ENCODE data around the gene DALRD3.

The DALRD3 gene

DNA sequence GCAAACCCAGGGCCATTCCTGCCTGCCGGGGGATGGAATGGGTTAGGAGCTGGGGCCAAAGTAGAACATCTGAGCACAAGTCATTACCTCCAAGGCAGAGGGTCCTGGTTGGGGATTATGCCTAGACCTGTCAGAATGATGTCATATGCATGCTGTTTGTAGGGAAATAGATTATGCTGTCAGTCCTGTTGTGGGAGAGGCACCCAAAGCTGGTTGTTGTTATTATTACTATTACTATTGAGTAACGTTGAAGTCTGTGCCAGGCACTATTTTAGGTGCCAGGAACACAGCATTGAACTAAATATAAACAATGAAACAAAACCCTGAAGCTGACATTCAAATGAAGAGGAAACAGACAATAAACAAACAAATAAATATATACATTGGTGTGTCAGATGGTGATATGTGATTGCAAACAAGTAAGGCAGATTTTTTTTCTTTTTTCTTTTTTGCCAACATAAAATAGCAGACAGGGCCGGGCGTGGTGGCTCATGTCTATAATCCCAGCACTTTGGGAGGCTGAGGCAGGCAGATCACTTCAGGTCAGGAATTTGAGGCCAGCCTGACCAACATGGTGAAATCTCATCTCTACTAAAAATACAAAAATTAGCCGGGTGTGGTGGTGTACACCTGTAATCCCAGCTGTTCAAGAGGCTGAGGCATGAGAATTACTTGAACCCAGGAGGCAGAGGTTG, 26.4 kb downstream of the DALRD3 start:
- TF ChIP-seq, protein P1, sequence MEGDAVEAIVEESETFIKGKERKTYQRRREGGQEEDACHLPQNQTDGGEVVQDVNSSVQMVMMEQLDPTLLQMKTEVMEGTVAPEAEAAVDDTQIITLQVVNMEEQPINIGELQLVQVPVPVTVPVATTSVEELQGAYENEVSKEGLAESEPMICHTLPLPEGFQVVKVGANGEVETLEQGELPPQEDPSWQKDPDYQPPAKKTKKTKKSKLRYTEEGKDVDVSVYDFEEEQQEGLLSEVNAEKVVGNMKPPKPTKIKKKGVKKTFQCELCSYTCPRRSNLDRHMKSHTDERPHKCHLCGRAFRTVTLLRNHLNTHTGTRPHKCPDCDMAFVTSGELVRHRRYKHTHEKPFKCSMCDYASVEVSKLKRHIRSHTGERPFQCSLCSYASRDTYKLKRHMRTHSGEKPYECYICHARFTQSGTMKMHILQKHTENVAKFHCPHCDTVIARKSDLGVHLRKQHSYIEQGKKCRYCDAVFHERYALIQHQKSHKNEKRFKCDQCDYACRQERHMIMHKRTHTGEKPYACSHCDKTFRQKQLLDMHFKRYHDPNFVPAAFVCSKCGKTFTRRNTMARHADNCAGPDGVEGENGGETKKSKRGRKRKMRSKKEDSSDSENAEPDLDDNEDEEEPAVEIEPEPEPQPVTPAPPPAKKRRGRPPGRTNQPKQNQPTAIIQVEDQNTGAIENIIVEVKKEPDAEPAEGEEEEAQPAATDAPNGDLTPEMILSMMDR (IDR thresholded peaks at IDR 0.05; ENCODE audit: extremely low read depth, missing control alignments), result no peak
- no peak for DNase-seq (ENCODE audit: low spot score)

DNA sequence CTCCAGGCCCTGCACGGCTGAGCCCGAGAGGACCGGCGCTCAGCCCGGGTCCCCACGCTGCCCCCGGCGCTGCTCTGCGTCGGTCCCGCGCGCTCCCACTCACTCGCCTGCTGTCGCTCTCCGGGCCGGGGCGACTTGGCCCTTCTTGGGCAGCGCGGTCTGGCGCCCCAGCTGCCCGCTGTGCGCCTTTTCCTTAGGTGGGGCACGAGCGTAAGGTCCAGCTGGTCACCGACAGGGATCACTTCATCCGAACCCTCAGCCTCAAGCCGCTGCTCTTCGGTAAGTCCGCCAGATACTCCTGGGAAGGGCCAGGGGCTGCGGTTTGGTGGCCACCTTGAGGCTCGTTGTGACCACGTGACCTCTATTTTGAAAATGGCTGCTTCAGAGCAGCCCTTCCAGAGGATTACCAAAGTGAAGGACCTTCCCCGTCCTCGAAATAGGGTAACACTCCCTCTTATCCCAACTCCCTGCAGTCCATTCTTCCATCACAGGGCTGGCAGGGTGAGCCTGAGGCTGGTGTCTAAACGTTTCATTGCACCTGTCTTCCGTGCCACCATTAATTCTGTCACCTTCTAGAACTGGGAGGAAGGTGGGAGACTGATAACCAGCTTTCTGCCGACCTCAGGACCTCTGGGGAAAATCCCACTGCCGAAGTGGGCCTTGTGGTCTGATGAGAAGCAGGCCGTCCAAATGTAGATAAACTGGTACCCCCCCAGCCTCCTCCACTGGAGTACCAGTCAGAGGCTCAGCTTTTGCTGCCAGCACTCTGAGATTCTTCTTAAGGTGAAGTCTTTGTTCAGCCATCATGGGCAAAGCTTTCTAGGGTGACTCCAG, 27.5 kb downstream of the DALRD3 start:
- DNase-seq (ENCODE audit: low spot score), result peak; percentile 51
- TF ChIP-seq, protein P1 (IDR thresholded peaks at IDR 0.05; ENCODE audit: extremely low read depth, missing control alignments), result no peak

DNA sequence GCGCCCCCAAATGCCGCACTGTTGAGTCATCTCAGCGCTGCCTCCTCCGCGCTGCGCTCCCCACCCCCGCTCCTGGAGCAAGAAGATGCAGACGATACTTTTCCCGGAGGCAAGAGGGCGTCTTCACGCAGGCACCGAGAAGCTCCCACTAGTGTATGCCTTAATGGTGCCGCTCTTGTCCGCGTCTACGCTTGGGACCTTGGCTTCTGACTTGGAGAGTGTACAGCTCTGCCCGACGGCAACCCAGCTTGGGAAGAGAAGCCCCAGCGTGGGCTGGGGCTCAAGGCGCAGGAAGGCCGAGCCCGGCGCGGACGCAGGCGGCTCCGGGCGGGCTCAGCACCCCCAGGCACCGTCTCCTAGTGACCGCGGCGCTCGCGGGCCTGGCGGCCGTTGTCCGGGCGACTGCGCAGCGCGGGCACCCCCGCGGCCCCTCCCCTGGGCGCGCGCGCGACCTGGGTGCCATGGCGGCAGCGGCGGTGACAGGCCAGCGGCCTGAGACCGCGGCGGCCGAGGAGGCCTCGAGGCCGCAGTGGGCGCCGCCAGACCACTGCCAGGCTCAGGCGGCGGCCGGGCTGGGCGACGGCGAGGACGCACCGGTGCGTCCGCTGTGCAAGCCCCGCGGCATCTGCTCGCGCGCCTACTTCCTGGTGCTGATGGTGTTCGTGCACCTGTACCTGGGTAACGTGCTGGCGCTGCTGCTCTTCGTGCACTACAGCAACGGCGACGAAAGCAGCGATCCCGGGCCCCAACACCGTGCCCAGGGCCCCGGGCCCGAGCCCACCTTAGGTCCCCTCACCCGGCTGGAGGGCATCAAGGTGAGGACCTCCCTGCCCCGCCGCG, 28.4 kb downstream of the DALRD3 start, which contains the start of gene P4HTM:
P4HTM (plus strand) TSS at position 446 of the 840 bp plus-strand sequence; CDS start at position 462, 16 bp downstream.
- TF ChIP-seq, protein P1 (IDR thresholded peaks at IDR 0.05; ENCODE audit: extremely low read depth, missing control alignments), result peak; percentile 25

DNA sequence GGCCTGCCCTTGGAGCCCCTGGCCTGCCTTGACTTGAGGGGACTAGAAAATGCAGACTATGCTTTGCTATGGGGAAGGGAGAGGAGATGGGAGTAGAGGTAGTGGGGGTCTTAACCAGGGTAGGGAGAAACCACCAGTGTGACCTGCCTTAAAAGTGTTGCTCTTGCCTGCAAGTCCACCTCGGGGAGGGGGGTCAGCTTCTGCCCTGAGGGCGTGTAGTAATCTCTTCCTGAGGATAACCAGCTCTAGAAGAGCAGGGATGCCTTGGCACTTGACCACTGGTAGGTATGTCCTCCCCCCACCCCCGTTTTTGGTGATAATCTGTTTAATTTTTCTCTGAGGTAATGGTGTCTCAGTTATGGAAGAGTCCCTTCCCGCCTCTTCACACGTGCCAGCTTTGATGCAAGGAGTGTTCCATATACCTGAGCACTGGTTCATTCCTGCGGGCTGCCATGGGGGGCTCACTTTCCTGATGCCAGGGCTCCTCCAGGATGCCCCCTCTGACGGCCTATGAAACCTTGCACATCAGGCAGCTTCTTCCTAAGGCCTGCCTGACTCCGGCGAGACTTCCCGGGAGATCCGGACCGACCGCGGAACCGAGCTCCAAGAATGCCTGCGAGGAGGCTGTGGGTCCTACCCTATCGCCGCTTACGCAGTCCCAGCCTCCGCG, 29.1 kb downstream of the DALRD3 start:
- TF ChIP-seq, protein P1 (IDR thresholded peaks at IDR 0.05; ENCODE audit: extremely low read depth, missing control alignments), result no peak
- no peak for DNase-seq (ENCODE audit: low spot score)

More for the DNA sequence above, 28.4 kb downstream of the DALRD3 start, which contains the start of gene P4HTM:
- DNase-seq (ENCODE audit: low spot score), result peak; percentile 85

DNA sequence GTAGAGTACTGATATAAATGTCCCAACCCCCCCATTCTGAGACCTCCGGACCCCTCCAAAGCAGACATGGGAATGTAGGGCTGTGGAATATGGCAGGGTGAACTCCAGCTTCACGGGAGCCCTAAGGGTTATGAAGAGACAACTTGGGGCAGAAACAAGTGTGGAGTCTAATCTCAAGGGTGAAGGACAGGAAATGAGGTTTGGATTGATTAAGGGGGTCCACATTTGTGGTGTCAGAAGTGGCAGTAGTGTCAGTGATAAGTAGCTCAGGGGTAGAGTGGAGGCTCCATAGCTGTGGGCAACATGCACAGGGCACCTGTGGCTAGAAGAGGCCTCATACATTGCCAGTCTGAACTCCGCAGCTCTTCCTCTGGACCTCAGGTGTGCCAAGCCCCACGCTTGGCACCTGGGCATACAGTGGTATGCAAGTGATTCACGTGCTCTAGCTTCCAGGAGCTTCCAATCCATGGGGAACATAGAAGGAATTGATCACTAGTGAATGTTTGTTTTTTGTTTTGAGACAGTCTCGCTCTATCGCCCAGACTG, 32.5 kb downstream of the DALRD3 start:
- DNase-seq (ENCODE audit: low spot score), result no peak
- TF ChIP-seq, protein P1 (IDR thresholded peaks at IDR 0.05; ENCODE audit: extremely low read depth, missing control alignments), result no peak

DNA sequence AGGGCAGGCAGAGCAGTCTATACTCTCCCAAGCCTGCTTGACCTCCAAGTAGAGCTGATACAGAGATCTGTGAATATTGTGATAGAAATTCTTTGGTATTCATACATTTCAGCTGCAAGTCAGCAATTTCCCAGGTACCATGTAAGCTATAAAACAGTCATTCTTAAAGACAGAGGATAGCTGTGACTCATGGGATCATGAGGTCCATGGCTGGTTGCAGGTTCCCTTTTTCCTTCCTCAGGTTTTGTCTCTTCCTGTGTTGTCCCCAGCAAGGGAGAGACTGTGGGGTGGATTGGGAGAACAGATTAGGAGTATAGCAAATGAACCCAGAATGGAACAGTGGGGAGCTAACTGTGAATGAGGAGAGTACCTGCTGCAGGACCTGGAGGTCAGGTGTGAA, 33.7 kb downstream of the DALRD3 start:
- no peak for DNase-seq (ENCODE audit: low spot score)
- TF ChIP-seq, protein P1 (IDR thresholded peaks at IDR 0.05; ENCODE audit: extremely low read depth, missing control alignments), result no peak

Measured in GM20000 (cell line).